ENCODE results near the gene HOMER3. TPM values are rescaled to one million over a fixed set of nuclear protein-coding genes. Genes with fewer than 3 reads are reported as not detected.

Gene HOMER3
- total and polyA plus RNA-seq, 9 of the 15 experiments (the other 6 are each of a cell fraction or from before 2014, with no cell fraction given), result 1.3 to 5.1 (median 3.7) TPM; not detected in 2

DNA sequence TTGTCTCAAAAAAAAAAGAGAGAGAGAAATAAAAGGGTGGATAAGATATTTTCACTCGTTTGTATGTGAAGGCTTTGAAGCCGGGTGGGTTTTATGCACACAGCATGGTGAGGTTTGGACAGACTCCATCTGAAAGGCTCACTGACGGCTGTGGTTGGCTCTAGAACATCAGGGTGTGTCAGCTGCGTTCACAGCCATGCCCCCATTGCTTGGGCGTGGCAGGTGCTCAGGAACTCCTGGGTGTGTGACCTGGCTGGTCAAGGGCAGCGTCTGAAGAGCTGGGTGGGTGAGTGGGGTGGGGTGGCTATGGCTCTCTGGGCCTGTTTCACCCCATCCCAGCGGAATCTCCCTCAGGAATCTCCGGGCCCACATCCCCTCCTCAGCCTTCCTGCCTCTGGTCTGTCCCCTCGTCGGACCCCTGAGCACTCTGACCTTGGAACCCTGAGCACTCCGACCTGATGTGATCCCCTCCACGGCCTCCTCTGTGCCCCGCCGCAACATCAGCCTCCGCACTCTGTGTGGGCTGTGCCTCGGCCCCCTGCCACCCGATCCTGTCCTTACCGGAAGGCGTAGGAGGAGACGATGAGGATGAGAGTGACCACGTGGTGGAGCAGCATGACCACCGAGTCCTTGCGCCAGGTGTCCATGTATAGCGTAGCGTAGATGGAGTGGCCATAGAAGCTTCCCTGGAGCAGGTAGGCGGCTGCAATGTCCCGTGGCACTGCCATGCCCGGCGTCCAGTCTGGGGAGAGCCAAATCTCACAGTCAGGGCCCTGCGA lies 57.3 kb downstream of the HOMER3 start (continued):
- TF ChIP-seq, protein P1, sequence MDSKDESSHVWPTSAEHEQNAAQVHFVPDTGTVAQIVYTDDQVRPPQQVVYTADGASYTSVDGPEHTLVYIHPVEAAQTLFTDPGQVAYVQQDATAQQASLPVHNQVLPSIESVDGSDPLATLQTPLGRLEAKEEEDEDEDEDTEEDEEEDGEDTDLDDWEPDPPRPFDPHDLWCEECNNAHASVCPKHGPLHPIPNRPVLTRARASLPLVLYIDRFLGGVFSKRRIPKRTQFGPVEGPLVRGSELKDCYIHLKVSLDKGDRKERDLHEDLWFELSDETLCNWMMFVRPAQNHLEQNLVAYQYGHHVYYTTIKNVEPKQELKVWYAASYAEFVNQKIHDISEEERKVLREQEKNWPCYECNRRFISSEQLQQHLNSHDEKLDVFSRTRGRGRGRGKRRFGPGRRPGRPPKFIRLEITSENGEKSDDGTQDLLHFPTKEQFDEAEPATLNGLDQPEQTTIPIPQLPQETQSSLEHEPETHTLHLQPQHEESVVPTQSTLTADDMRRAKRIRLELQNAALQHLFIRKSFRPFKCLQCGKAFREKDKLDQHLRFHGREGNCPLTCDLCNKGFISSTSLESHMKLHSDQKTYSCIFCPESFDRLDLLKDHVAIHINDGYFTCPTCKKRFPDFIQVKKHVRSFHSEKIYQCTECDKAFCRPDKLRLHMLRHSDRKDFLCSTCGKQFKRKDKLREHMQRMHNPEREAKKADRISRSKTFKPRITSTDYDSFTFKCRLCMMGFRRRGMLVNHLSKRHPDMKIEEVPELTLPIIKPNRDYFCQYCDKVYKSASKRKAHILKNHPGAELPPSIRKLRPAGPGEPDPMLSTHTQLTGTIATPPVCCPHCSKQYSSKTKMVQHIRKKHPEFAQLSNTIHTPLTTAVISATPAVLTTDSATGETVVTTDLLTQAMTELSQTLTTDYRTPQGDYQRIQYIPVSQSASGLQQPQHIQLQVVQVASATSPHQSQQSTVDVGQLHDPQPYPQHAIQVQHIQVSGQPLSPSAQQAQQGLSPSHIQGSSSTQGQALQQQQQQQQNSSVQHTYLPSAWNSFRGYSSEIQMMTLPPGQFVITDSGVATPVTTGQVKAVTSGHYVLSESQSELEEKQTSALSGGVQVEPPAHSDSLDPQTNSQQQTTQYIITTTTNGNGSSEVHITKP (IDR thresholded peaks at IDR 0.05; ENCODE audit: partially characterized antibody), result no peak
- TF ChIP-seq NUFIP1 (IDR thresholded peaks at IDR 0.05; ENCODE audit: partially characterized antibody) (no peak), GTF2F1 (IDR thresholded peaks at IDR 0.05; ENCODE audit: low read depth, low read length) (no peak), RAD21 (CRISPR knock-in tag; conservative IDR thresholded peaks at IDR 0.05 in 1 of 2, IDR thresholded peaks at IDR 0.05 in 1 of 2) (peak in 1 of 2 experiments; percentile 61; a peak in 2 of 4 replicates), HIVEP1 (CRISPR knock-in tag; IDR thresholded peaks at IDR 0.05) (no peak)
- TF ChIP-seq, protein P2, sequence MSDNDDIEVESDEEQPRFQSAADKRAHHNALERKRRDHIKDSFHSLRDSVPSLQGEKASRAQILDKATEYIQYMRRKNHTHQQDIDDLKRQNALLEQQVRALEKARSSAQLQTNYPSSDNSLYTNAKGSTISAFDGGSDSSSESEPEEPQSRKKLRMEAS (CRISPR knock-in tag; IDR thresholded peaks at IDR 0.05), result peak; percentile 62; the same call in 1 of the 2 replicates
- TF ChIP-seq, protein P3, sequence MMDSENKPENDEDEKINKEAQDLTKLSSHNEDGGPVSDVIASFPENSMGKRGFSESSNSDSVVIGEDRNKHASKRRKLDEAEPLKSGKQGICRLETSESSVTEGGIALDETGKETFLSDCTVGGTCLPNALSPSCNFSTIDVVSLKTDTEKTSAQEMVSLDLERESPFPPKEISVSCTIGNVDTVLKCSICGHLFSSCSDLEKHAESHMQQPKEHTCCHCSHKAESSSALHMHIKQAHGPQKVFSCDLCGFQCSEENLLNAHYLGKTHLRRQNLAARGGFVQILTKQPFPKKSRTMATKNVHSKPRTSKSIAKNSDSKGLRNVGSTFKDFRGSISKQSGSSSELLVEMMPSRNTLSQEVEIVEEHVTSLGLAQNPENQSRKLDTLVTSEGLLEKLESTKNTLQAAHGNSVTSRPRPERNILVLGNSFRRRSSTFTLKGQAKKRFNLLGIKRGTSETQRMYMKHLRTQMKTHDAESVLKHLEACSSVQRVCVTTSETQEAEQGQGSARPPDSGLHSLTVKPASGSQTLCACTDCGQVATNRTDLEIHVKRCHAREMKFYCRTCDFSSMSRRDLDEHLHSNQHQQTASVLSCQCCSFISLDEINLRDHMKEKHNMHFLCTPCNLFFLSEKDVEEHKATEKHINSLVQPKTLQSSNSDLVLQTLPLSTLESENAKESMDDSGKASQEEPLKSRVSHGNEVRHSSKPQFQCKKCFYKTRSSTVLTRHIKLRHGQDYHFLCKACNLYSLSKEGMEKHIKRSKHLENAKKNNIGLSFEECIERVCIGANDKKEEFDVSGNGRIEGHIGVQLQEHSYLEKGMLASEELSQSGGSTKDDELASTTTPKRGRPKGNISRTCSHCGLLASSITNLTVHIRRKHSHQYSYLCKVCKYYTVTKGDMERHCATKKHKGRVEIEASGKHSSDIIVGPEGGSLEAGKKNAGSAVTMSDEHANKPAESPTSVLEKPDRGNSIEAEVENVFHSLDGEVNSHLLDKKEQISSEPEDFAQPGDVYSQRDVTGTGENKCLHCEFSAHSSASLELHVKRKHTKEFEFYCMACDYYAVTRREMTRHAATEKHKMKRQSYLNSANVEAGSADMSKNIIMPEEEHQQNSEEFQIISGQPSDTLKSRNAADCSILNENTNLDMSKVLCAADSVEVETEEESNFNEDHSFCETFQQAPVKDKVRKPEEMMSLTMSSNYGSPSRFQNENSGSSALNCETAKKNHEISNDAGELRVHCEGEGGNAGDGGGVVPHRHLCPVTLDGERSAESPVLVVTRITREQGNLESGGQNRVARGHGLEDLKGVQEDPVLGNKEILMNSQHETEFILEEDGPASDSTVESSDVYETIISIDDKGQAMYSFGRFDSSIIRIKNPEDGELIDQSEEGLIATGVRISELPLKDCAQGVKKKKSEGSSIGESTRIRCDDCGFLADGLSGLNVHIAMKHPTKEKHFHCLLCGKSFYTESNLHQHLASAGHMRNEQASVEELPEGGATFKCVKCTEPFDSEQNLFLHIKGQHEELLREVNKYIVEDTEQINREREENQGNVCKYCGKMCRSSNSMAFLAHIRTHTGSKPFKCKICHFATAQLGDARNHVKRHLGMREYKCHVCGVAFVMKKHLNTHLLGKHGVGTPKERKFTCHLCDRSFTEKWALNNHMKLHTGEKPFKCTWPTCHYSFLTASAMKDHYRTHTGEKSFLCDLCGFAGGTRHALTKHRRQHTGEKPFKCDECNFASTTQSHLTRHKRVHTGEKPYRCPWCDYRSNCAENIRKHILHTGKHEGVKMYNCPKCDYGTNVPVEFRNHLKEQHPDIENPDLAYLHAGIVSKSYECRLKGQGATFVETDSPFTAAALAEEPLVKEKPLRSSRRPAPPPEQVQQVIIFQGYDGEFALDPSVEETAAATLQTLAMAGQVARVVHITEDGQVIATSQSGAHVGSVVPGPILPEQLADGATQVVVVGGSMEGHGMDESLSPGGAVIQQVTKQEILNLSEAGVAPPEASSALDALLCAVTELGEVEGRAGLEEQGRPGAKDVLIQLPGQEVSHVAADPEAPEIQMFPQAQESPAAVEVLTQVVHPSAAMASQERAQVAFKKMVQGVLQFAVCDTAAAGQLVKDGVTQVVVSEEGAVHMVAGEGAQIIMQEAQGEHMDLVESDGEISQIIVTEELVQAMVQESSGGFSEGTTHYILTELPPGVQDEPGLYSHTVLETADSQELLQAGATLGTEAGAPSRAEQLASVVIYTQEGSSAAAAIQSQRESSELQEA (IDR thresholded peaks at IDR 0.05; ENCODE audit: low read depth), result no peak
- TF ChIP-seq, protein P4, sequence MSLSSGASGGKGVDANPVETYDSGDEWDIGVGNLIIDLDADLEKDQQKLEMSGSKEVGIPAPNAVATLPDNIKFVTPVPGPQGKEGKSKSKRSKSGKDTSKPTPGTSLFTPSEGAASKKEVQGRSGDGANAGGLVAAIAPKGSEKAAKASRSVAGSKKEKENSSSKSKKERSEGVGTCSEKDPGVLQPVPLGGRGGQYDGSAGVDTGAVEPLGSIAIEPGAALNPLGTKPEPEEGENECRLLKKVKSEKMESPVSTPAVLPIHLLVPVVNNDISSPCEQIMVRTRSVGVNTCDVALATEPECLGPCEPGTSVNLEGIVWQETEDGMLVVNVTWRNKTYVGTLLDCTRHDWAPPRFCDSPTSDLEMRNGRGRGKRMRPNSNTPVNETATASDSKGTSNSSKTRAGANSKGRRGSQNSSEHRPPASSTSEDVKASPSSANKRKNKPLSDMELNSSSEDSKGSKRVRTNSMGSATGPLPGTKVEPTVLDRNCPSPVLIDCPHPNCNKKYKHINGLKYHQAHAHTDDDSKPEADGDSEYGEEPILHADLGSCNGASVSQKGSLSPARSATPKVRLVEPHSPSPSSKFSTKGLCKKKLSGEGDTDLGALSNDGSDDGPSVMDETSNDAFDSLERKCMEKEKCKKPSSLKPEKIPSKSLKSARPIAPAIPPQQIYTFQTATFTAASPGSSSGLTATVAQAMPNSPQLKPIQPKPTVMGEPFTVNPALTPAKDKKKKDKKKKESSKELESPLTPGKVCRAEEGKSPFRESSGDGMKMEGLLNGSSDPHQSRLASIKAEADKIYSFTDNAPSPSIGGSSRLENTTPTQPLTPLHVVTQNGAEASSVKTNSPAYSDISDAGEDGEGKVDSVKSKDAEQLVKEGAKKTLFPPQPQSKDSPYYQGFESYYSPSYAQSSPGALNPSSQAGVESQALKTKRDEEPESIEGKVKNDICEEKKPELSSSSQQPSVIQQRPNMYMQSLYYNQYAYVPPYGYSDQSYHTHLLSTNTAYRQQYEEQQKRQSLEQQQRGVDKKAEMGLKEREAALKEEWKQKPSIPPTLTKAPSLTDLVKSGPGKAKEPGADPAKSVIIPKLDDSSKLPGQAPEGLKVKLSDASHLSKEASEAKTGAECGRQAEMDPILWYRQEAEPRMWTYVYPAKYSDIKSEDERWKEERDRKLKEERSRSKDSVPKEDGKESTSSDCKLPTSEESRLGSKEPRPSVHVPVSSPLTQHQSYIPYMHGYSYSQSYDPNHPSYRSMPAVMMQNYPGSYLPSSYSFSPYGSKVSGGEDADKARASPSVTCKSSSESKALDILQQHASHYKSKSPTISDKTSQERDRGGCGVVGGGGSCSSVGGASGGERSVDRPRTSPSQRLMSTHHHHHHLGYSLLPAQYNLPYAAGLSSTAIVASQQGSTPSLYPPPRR (CRISPR knock-in tag; IDR thresholded peaks at IDR 0.05; ENCODE audit: borderline replicate concordance), result no peak
